Activated naive CD8-positive, alpha-beta T cell treated with anti-CD3 and anti-CD28 coated beads, Interleukin-2, amount 50 U/mL, for 24 hours (primary cell): ENCODE data around the gene MAGI3.

Experiments used
- ATAC-seq: fragments of 150-1000 bp; cut with Tn5 transposase; one replicate; pipeline ENCODE4 v1.10.0; 2021
- DNase-seq: peaks from one replicate; pipeline ENCODE4 v3.0.0; 2021
- H3K27ac Mint-ChIP-seq: one replicate; pipeline ENCODE4 v1.8.0; 2021; ENCODE audit warnings: mild to moderate bottlenecking, mixed read lengths
- H3K27me3 Mint-ChIP-seq: one replicate; pipeline ENCODE4 v1.8.0; 2021; ENCODE audit warnings: mixed read lengths
- H3K36me3 Mint-ChIP-seq: one replicate; pipeline ENCODE4 v1.8.0; 2021; ENCODE audit warnings: low read depth, mixed read lengths
- H3K4me1 Mint-ChIP-seq: one replicate; pipeline ENCODE4 v1.8.0; 2021; ENCODE audit warnings: mixed read lengths
- H3K4me3 Mint-ChIP-seq: one replicate; pipeline ENCODE4 v1.8.0; 2021; ENCODE audit warnings: mild to moderate bottlenecking, moderate library complexity, mixed read lengths
- H3K9me3 Mint-ChIP-seq: one replicate; pipeline ENCODE4 v1.8.0; 2021; ENCODE audit warnings: mixed read lengths

Gene MAGI3

DNA sequence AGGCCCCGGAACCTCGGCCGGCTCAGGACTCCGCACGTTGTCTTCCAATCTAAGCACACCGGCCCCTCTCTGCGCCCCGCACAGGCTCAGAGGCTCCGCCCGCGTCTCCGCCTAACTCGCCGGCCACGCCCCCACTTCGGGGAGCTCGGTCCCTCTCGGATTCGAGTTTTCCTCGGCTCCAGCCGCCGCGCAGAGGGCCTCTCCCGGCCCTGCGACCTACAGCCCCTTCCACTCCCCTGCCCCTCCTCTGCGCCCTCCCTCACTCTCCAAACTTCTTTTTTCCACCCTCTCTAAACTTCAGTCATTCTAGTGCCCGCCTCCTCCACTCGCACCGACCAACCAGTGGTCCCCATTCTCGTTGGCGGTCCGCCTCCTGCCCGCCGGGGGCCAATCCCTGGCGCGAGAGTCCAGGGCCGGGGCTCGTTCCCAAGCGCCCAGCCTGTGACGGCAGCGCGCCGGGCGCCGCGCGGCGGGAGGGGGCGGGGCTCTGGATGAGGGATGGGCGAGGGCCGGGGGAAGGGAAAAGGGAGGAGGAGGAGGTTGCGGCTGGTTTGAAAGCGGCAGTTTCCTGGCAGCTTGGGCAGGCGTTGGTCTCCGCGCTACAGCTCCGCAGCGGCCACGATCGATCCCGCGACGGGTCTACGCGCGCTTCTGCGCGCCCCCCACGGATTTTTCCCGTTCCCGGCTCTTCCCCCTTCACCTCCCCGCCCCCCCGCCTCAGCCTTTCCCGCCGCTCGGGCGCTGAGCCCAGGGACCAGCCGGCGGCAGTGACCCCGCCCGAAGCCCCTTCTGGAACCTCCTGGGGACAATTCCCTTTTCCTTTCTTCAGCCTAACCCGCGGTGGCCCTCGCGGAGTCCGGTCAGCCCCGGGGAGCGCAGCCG lies at the start of gene MAGI3:
MAGI3 (plus strand) TSS at position 563 of the 882 bp plus-strand sequence. CDS start 519 bp downstream, outside the sequence.
- H3K27me3 Mint-ChIP-seq, result peaks cover 35% of the 10 kb centered on the region
- peak; percentile 96 for ATAC-seq

GRCh38 chr1:113353580-113353979 lies 36.7 kb upstream of the MAGI3 start:
- H3K4me1 Mint-ChIP-seq, result no peaks in the 10 kb centered on the region
- H3K27ac Mint-ChIP-seq, result no peak overlapping the region
- ATAC-seq (no peak), DNase-seq (no peak)
- no peaks in the 10 kb centered on the region for H3K36me3 Mint-ChIP-seq
- H3K9me3 Mint-ChIP-seq, result no peaks in the 10 kb centered on the region
- H3K27me3 Mint-ChIP-seq, result peaks cover 5% of the 10 kb centered on the region
- no peak overlapping the region for H3K4me3 Mint-ChIP-seq

More for the DNA sequence above, at the start of gene MAGI3:
- peak within 1 kb of the TSS; percentile 90 for H3K4me3 Mint-ChIP-seq
- DNase-seq, result peak; percentile 94
- H3K4me1 Mint-ChIP-seq, result peaks cover 22% of the 10 kb centered on the region
- peak within 1 kb of the TSS; percentile 80 for H3K27ac Mint-ChIP-seq
- no peaks in the 10 kb centered on the region for H3K9me3 Mint-ChIP-seq
- H3K36me3 Mint-ChIP-seq, result no peaks in the 10 kb centered on the region

DNA sequence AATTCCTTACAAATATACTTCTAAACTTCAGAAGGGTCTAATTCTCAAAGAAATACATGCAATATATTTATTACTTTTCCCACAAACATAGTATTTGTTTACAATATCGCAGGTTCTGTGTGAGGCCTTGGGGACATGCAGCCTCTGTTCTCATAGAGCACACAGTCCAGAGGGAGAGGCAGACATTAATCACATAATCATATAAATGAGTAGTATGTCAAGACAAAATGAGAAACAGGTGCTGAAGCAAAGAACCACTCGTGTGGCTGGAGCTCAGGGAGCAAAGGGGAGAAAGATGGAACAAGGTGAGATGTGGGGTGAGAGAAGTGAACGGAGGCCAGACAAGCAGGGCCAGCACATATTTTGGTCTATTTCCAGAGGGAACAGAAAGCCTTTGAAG lies 26.4 kb upstream of the MAGI3 start:
- Mint-ChIP-seq H3K4me3 (no peak overlapping the region), H3K36me3 (no peaks in the 10 kb centered on the region), H3K4me1 (peaks cover 3% of the 10 kb centered on the region), H3K27ac (no peak overlapping the region), H3K27me3 (peaks cover 4% of the 10 kb centered on the region), H3K9me3 (no peaks in the 10 kb centered on the region)
- ATAC-seq (no peak), DNase-seq (no peak)

GRCh38 chr1:113369040-113369439 lies 21.3 kb upstream of the MAGI3 start:
- Mint-ChIP-seq H3K27ac (no peak overlapping the region), H3K4me3 (no peak overlapping the region), H3K9me3 (no peaks in the 10 kb centered on the region), H3K4me1 (peaks cover 9% of the 10 kb centered on the region), H3K27me3 (peaks cover 6% of the 10 kb centered on the region), H3K36me3 (no peaks in the 10 kb centered on the region)
- ATAC-seq, result no peak
- DNase-seq, result no peak

DNA sequence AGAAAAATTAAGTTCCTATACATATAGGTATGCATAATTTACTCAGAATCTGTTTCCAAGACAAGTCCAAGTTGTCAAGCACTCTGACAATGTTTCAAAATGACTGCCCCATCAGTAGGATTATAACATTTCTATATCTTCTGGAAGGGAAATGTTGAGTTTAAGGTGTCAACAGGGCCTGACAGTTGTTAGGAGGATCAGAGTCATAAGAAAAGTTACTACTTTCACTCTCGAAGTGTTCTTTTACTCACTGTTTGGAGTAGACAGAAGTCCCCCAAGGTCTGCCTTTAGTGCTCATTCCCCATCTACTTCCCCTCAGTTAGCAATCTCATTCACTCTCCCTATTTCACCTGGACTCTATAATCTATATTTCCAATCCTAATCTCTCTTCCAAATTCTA lies 20.6 kb upstream of the MAGI3 start:
- Mint-ChIP-seq H3K4me1 (peaks cover 9% of the 10 kb centered on the region), H3K27ac (no peak overlapping the region), H3K36me3 (no peaks in the 10 kb centered on the region), H3K27me3 (peaks cover 10% of the 10 kb centered on the region), H3K4me3 (no peak overlapping the region), H3K9me3 (no peaks in the 10 kb centered on the region)
- no peak for DNase-seq
- peak; percentile 40 for ATAC-seq

- Mint-ChIP-seq H3K9me3 (no peaks in the 10 kb centered on the region), H3K27ac (no peak overlapping the region), H3K36me3 (no peaks in the 10 kb centered on the region), H3K4me3 (no peak overlapping the region), H3K4me1 (peaks cover 9% of the 10 kb centered on the region), H3K27me3 (peaks cover 12% of the 10 kb centered on the region)
- DNase-seq (no peak), ATAC-seq (no peak)
Measured at GRCh38 chr1:113370868-113371267, 19.4 kb upstream of the MAGI3 start.

GRCh38 chr1:113372546-113372945 lies 17.8 kb upstream of the MAGI3 start:
- H3K4me3 Mint-ChIP-seq, result no peak overlapping the region
- H3K27me3 Mint-ChIP-seq, result peaks cover 16% of the 10 kb centered on the region
- no peaks in the 10 kb centered on the region for H3K36me3 Mint-ChIP-seq
- DNase-seq (no peak), ATAC-seq (no peak)
- peaks cover 9% of the 10 kb centered on the region for H3K4me1 Mint-ChIP-seq
- H3K27ac Mint-ChIP-seq, result no peak overlapping the region
- H3K9me3 Mint-ChIP-seq, result no peaks in the 10 kb centered on the region

- Mint-ChIP-seq H3K9me3 (no peaks in the 10 kb centered on the region), H3K36me3 (no peaks in the 10 kb centered on the region), H3K27me3 (peaks cover 16% of the 10 kb centered on the region), H3K4me3 (no peak overlapping the region), H3K27ac (no peak overlapping the region), H3K4me1 (peaks cover 8% of the 10 kb centered on the region)
- DNase-seq (no peak), ATAC-seq (no peak)
Measured at GRCh38 chr1:113373644-113374043, 16.7 kb upstream of the MAGI3 start.

DNA sequence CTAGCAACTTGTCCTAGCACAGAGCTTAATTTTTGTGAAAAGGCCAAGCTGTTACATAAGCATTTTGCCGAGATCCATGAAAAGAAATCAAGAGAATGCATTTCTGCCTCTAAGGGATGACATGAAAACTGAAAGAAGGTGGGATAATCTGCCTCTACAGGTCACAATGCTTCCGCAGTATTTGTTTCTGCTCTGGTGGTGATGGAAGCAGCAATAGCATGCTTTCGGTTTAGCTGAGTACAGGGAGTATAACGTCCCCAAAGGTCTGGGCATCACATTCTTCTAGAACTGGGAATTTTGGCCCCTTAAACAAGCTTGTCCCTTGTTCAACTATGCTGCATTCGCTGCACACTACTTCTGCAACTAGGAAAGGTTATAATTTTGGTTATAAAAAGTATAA lies 14.4 kb upstream of the MAGI3 start:
- no peak overlapping the region for H3K27ac Mint-ChIP-seq
- no peak for DNase-seq
- no peak for ATAC-seq
- no peaks in the 10 kb centered on the region for H3K36me3 Mint-ChIP-seq
- no peaks in the 10 kb centered on the region for H3K4me1 Mint-ChIP-seq
- no peak overlapping the region for H3K4me3 Mint-ChIP-seq
- no peaks in the 10 kb centered on the region for H3K9me3 Mint-ChIP-seq
- H3K27me3 Mint-ChIP-seq, result peaks cover 13% of the 10 kb centered on the region

DNA sequence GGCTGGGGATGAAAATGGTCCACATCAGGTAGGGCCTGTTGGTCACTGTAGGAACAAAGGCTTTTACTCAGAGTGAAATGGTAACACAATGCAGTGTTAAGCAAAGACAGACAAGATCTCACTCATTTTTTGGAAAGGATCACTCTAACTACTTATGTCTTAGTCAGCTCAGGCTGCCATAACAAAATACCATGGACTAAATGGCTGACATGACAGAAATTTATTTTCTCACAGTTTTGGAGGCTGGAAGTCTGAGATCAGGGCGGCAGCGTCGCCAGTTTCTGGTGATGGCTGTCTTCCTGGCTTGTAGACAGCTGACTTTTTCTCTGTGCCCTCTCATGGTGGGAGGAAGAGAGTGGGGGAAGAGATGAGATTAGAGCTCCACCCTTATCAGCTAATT lies 10.2 kb upstream of the MAGI3 start:
- Mint-ChIP-seq H3K9me3 (no peaks in the 10 kb centered on the region), H3K4me3 (no peak overlapping the region), H3K36me3 (no peaks in the 10 kb centered on the region), H3K27me3 (peaks cover 5% of the 10 kb centered on the region), H3K4me1 (no peaks in the 10 kb centered on the region), H3K27ac (no peak overlapping the region)
- ATAC-seq (no peak), DNase-seq (no peak)

DNA sequence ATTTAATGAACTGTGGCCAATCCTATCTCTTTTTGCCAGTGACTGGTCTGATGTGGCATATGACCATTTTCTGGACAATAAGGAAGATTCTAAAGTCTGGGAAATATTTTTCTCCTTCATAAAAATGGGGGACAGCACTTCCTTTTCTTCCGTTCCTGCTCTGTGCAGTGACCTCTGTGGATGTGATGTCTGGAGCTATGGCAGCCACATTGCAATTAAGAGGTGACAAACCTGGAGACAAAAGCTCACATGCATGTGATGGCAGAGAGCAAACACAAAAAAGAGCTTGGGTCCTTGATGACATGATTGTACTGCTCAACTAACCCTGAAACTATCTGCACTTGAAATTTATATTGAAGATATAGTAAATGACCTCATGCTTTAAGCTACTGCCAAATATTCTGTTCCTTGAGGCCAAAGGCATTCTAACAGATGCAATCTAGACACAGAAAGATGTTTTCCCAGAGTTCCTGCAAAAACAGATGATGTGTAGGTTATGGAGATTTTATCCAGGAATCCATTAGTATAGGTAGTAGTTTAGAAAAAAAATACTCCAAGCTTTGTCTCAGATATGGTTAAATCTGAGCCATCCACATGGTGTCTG lies 2.2 kb upstream of the MAGI3 start:
- no peaks in the 10 kb centered on the region for H3K9me3 Mint-ChIP-seq
- no peak overlapping the region for H3K4me3 Mint-ChIP-seq
- peaks cover 21% of the 10 kb centered on the region for H3K27me3 Mint-ChIP-seq
- DNase-seq (no peak), ATAC-seq (no peak)
- H3K4me1 Mint-ChIP-seq, result peaks cover 22% of the 10 kb centered on the region
- H3K36me3 Mint-ChIP-seq, result no peaks in the 10 kb centered on the region
- H3K27ac Mint-ChIP-seq, result no peak overlapping the region

DNA sequence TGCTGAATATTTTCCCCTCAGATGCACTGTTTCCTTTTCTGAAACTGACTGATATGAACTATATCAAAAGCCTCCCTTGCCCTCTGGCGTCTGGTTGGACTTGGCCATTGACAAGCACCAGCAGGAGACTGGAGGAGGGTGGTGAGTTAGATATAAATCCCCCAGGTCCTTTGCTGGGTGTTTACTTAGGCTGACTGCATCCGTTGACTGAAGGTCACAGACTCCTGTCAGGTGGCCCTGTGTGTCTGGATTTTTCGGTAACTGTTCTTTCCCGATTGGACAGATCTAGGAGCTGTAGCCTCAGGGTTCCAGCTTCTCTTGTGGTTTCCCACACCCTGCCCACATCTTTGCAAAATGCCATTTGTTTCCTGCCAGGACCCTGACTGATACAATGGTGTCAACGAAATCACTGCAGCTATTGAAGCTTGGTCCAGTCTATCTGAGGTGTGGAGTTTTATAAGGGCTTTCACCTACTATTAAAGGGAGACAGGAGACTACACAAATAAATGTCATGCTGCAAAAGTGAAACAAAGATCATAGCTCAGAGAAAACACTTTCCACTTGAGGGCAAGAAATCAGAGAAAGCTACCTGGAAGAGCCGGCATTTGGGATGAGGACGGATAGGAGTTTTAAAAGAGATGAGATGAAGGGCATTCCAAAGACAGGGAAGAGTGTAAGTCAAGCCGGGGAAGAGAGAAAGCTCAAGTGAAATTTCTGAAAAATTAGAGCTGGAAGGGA lies 1.5 kb upstream of the MAGI3 start:
- Mint-ChIP-seq H3K9me3 (no peaks in the 10 kb centered on the region), H3K4me3 (peak overlapping the region; percentile 90), H3K27ac (no peak overlapping the region), H3K36me3 (no peaks in the 10 kb centered on the region), H3K4me1 (peaks cover 22% of the 10 kb centered on the region), H3K27me3 (peaks cover 26% of the 10 kb centered on the region)
- no peak for DNase-seq
- ATAC-seq, result no peak

DNA sequence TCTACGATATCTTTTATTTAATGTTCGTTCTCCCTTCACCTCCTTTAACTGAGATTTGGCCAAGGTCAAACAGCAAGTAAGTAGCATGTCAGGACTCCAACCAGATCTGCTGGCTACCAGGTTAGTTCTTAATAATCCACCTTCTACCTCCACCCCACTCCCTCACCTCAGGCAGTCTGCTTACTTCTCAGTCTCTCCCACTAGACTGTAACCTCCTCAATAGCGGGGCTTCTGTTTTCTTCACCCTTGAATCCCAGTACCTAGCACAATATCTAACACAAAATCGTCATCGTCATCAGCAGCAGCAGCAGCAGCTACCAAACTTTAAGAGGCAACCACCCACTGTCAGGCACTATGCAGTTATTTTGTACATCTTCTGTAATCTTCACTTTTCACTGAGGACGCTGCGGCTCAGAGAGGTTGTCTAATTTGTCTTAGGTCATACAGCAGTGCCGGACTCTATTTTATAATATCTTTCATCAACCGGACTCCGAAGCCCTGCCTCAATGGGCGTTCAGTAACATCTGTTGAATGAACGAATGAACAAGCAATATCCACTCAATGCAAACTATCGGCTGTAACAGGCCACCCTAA lies 859 bp upstream of the MAGI3 start:
- Mint-ChIP-seq H3K27me3 (peaks cover 32% of the 10 kb centered on the region), H3K4me3 (peak overlapping the region; percentile 90), H3K36me3 (no peaks in the 10 kb centered on the region), H3K4me1 (peaks cover 22% of the 10 kb centered on the region), H3K9me3 (no peaks in the 10 kb centered on the region), H3K27ac (peak overlapping the region; percentile 80)
- ATAC-seq (no peak), DNase-seq (no peak)

GRCh38 chr1:113390871-113391648 lies 745 bp downstream of the MAGI3 start:
- peak overlapping the region; percentile 27 for H3K27ac Mint-ChIP-seq
- peaks cover 22% of the 10 kb centered on the region for H3K4me1 Mint-ChIP-seq
- no peaks in the 10 kb centered on the region for H3K9me3 Mint-ChIP-seq
- no peaks in the 10 kb centered on the region for H3K36me3 Mint-ChIP-seq
- ATAC-seq (peak; percentile 12), DNase-seq (peak; percentile 38)
- H3K27me3 Mint-ChIP-seq, result peaks cover 39% of the 10 kb centered on the region
- H3K4me3 Mint-ChIP-seq, result peak overlapping the region; percentile 90
